ENCODE data around the gene PRKCA. TPM values are rescaled to one million over a fixed set of nuclear protein-coding genes. Genes with fewer than 3 reads are reported as not detected.
"Not testable (repeated sequence)": the region's sequence is repeated elsewhere in the genome, so short reads cannot be mapped to it uniquely, and the experiment has no call there.

PRKCA gene
- total RNA-seq, 1 donor from 2014 or later = 15.5 TPM

DNA sequence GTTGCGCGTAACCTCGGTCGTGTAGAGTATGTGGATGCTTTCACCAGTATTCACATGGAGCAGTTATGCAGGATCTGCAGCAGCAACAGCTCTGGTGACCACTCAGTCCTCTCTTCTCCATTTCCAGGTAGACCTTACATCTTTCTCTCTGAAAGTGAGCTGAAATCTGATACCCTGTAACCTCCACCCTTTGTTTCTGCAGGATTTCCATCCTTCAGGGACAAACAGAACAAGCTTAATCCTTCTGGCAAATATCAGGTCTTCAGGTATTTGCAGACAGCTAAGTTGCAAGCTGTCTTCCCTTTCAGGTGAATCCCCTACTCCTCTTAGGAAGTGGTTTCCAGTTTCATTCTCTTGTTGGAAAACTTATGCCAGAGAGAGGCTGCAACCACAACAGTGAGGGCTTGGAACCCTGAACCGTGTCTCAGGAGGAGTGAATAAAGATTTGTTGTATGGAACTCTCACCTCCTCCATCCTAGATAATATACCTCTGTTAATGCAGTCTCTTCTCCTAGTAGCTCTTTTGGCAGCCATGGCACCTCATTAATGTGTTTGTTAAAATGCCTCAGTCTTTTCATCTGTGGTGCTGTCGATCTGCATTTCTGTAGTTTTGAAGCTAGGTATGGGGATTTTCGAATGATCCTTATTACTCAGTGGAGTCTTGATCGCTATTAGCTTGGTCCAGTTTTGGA, 172.5 kb downstream of the PRKCA start:
- Histone ChIP-seq H3K36me3 (no peaks in the 10 kb centered on the region), H3K4me1 (no peaks in the 10 kb centered on the region), H3K9me3 (no peaks in the 10 kb centered on the region), H3K27ac (no peak overlapping the region), H3K4me3 (no peak overlapping the region), H3K27me3 (no peaks in the 10 kb centered on the region)
- intact Hi-C loops (cut with DNase I) = no loop called here
- TF ChIP-seq POLR2AphosphoS5 (IDR thresholded peaks at IDR 0.05; ENCODE audit: insufficient read depth in 1 of 2, low read depth in 1 of 2) = no peak
- TF ChIP-seq, protein P1, sequence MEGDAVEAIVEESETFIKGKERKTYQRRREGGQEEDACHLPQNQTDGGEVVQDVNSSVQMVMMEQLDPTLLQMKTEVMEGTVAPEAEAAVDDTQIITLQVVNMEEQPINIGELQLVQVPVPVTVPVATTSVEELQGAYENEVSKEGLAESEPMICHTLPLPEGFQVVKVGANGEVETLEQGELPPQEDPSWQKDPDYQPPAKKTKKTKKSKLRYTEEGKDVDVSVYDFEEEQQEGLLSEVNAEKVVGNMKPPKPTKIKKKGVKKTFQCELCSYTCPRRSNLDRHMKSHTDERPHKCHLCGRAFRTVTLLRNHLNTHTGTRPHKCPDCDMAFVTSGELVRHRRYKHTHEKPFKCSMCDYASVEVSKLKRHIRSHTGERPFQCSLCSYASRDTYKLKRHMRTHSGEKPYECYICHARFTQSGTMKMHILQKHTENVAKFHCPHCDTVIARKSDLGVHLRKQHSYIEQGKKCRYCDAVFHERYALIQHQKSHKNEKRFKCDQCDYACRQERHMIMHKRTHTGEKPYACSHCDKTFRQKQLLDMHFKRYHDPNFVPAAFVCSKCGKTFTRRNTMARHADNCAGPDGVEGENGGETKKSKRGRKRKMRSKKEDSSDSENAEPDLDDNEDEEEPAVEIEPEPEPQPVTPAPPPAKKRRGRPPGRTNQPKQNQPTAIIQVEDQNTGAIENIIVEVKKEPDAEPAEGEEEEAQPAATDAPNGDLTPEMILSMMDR (IDR thresholded peaks at IDR 0.05) = no peak
- no peak for TF ChIP-seq POLR2A (IDR thresholded peaks at IDR 0.05)
- no peak for DNase-seq (ENCODE audit: extremely low spot score in 2 of 2)

DNA sequence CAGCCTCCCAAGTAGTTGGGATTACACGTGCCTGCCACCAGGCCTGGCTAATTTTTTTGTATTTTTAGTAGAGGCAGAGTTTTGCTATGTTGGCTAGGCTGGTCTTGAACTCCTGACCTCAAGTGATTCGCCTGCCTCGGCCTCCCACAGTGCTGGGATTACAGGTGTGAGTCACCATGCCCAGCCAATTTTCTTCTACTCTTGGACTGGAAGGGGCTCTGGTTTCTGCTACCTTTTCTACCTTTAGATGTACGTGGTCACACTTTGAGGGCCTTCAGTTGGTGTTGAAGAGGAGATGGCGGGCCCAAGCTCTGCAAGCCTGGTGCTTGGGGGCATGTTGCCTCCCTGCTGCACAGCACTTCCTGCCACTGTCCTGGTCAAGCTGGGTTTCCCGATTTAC, 173.6 kb downstream of the PRKCA start:
- TF ChIP-seq POLR2A (IDR thresholded peaks at IDR 0.05) = no peak
- TF ChIP-seq POLR2AphosphoS5 (IDR thresholded peaks at IDR 0.05; ENCODE audit: insufficient read depth in 1 of 2, low read depth in 1 of 2) = no peak
- TF ChIP-seq, protein P1 (IDR thresholded peaks at IDR 0.05) = no peak

DNA sequence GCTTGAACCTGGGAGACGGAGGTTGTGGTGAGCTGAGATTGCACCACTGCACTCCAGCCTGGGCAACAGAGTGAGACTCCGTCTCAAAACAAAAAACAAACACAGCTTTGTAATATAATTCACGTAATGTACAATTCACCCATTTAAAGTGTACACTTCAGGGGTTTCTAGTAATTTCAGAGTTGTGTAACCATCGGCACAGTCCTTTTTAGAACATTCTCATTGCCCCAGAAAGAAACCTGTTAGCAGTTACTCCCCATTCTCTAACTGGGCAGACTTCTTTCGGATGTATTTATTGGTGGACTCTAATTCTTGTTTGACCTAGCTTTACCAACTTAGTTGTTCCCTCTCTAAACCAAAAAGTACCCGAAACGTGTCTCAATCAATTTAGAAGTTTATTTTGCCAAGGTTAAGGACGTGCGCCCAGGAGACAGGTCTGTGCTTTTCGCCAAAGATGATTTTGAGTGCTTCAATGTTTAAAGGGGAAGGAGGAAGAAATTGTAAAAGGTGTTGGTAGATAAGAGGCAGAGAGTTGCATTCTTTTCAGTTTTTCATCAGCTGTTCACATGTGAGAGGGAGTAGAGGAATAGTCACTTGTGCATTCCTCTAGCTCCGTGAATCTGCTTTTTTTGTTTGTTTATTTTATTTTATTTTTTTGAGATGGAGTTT, 175.3 kb downstream of the PRKCA start:
- TF ChIP-seq, protein P1 (IDR thresholded peaks at IDR 0.05) = no peak
- no peak for TF ChIP-seq POLR2A (IDR thresholded peaks at IDR 0.05)
- no peak for TF ChIP-seq POLR2AphosphoS5 (IDR thresholded peaks at IDR 0.05; ENCODE audit: insufficient read depth in 1 of 2, low read depth in 1 of 2)
- Histone ChIP-seq H3K27ac (no peak overlapping the region), H3K9me3 (no peaks in the 10 kb centered on the region), H3K4me3 (no peak overlapping the region), H3K36me3 (no peaks in the 10 kb centered on the region), H3K4me1 (no peaks in the 10 kb centered on the region), H3K27me3 (no peaks in the 10 kb centered on the region)
- intact Hi-C loops (cut with DNase I) = no loop called here
- no peak for DNase-seq (ENCODE audit: extremely low spot score in 2 of 2)

More for the DNA sequence above, 173.6 kb downstream of the PRKCA start:
- Histone ChIP-seq H3K27ac (no peak overlapping the region), H3K27me3 (no peaks in the 10 kb centered on the region), H3K36me3 (no peaks in the 10 kb centered on the region), H3K4me3 (no peak overlapping the region), H3K4me1 (no peaks in the 10 kb centered on the region), H3K9me3 (no peaks in the 10 kb centered on the region)
- intact Hi-C loops (cut with DNase I) = no loop called here
- no peak for DNase-seq (ENCODE audit: extremely low spot score in 2 of 2)

DNA sequence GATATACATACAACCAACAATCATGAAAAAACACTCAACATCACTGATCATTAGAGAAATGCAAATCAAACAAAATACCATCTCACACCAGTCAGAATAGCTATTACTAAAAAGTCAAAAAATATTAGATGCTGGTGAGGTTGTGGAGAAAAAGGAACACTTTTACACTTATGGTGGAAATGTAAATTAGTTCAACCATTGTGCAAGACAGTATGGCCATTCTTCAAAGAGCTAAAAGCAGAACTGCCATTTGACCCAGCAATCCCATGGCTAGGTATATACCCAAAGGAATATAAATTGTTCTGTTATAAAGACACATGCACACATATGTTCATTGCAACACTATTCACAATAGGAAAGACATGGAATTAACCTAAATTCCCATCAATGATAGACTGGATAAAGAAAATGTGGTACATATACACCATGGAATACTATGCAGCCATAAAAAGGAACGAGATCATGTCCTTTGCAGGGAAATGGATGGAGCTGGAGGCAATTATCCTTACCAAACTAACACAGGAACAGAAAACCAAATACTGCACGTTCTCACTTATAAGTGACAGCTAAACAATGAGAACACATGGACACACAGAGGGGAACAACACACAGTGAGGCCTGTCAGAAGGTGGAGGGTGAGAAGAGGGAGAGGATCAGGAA, 176.9 kb downstream of the PRKCA start:
- H3K27me3 ChIP-seq; intact Hi-C loops (cut with DNase I); H3K36me3 ChIP-seq; H3K4me1 ChIP-seq; H3K4me3 ChIP-seq; H3K27ac ChIP-seq; H3K9me3 ChIP-seq; DNase-seq (ENCODE audit: extremely low spot score in 2 of 2): not testable (repeated sequence)

DNA sequence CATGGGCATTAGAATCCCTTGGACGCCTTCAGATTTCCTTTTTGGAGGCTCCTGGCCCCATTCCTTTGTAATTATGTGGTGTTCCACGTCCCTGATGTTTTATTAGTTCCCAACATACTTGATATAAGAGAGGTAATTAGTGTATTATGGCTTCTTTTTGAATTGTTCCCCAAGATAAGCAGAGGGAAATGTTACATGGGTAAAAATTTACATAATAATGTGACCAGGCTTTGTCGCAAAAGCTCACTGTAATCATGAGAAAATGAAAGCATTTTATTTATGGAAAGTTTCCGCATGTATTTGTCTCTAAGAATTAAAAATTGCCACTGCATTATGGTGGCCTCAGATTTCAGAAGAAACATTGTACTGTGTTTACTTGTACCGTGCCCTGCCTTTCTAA, 177.8 kb downstream of the PRKCA start:
- no peak for DNase-seq (ENCODE audit: extremely low spot score in 2 of 2)
- H3K36me3 ChIP-seq = no peaks in the 10 kb centered on the region
- no peak overlapping the region for H3K4me3 ChIP-seq
- intact Hi-C loops (cut with DNase I) = no loop called here
- TF ChIP-seq POLR2A (IDR thresholded peaks at IDR 0.05) (no peak), POLR2AphosphoS5 (IDR thresholded peaks at IDR 0.05; ENCODE audit: insufficient read depth in 1 of 2, low read depth in 1 of 2) (no peak)
- TF ChIP-seq, protein P1 (IDR thresholded peaks at IDR 0.05) = no peak
- H3K9me3 ChIP-seq = no peaks in the 10 kb centered on the region
- no peaks in the 10 kb centered on the region for H3K27me3 ChIP-seq
- no peaks in the 10 kb centered on the region for H3K4me1 ChIP-seq
- H3K27ac ChIP-seq = no peak overlapping the region

All from vagina (tissue), 2 donors.